LoVo (cell line): ENCODE data around the gene RBMS1.
"Not testable (repeated sequence)": the region's sequence is repeated elsewhere in the genome, so short reads cannot be mapped to it uniquely, and the experiment has no call there.

Source experiments
- DNase-seq: peaks from one replicate; pipeline ENCODE4 v3.0.0-alpha.2; 2016; ENCODE audit warnings: low spot score

RBMS1 gene

GRCh38 chr2:160433466-160434140, 60.0 kb downstream of the RBMS1 start:
- peak; percentile 73 for DNase-seq

- DNase-seq: peak; percentile 85
Measured at GRCh38 chr2:160432633-160433032, 61.0 kb downstream of the RBMS1 start.

GRCh38 chr2:160431441-160431840, 62.2 kb downstream of the RBMS1 start:
- no peak for DNase-seq

DNA sequence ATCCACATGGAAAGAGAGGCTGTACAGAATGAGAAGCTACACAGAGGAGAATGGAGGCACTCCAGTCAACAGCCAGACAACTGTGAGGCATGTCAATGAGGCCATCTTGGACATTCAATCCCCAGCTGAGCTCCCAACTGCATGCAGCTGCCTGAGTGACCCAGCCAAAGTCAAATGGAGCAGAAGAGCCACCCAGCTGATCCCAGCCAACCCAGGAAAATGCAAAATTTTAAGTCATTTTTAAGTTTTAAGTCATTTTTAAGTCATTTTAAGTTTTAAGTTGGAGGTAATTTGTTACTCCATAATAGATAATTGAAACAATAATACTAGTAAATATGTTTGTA, 63.6 kb downstream of the RBMS1 start:
- DNase-seq: no peak

- DNase-seq: peak; percentile 62
Measured at GRCh38 chr2:160429248-160430000, 64.2 kb downstream of the RBMS1 start.

- DNase-seq: no peak
Measured at GRCh38 chr2:160428405-160428763, 65.2 kb downstream of the RBMS1 start.

GRCh38 chr2:160427629-160428404, 65.8 kb downstream of the RBMS1 start:
- no peak for DNase-seq

DNA sequence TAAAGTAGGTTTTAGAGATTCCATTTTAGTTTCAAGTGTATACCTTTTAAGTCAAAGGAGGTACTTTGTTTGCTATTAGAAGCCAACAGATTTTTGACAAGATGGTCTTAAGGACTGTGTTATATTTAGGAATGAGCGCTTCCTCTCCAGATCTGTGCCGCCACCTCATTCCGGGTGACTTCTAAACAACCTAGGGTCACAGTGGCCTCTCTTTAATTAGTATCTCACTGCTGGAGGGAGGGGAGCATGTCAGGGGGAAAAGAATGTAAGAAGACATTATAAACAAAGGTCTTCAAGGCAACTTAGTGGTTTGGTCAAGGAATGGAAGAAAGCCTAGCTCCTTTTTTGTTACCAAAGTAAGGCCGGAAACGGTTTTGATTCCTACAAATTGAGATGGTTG, 67.0 kb downstream of the RBMS1 start:
- no peak for DNase-seq

- no peak for DNase-seq
Measured at GRCh38 chr2:160425434-160426151, 68.0 kb downstream of the RBMS1 start.

- no peak for DNase-seq
Measured at GRCh38 chr2:160423126-160423525, 70.5 kb downstream of the RBMS1 start.

DNA sequence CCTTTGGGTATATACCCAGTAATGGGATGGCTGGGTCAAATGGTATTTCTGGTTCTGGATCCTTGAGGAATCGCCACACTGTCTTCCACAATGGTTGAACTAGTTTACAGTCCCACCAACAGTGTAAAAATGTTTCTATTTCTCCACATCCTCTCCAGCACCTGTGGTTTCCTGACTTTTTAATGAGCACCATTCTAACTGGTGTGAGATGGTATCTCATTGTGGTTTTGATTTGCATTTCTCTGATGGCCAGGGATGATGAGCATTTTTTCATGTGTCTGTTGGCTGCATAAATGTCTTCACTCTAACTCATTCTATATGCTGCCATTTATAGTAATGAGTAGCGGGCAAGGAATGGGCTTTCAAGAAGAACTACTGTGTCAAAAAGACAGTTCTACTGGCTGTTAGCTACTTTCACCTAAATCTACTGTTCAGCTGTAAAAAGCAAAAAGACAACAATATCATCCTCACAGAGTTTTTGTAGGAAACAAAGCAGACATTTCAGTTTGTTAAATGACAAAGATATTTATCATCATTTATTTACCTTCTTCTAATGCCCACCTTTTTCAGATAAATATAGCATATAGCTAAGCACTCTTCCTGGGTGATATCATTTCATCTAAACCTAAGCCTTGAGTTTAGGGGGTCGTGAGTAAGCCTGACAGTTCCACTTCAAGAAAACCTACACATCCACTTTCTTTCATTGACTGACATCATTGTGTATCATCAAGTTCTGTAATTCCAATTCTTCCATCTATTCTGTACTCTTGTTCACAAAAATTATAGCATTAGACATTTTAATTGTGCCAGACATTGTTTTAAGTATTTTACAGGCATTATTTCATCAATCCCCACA, 71.7 kb downstream of the RBMS1 start:
- DNase-seq: not testable (repeated sequence)

DNA sequence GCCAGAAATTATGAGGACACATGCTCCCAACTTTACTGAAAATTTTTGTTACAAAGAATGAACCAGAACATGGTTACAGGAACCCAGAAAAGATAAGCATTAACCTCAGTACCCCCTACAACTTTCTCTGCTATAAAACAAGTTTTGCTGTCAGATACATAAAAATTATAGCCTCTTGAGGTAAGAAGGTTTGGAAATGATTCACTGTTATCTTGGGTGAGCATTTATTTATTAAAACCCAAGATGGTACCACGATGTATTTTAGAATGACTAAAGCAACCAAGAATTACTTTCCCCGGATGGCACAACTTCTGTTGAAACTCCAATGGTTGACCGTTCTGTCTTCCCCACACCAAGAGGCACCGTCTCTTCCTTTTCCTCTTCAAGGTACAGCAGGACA, 72.9 kb downstream of the RBMS1 start:
- DNase-seq: no peak

GRCh38 chr2:160419776-160420505, 73.7 kb downstream of the RBMS1 start:
- DNase-seq: no peak

- no peak for DNase-seq
Measured at GRCh38 chr2:160418853-160419252, 74.8 kb downstream of the RBMS1 start.

DNA sequence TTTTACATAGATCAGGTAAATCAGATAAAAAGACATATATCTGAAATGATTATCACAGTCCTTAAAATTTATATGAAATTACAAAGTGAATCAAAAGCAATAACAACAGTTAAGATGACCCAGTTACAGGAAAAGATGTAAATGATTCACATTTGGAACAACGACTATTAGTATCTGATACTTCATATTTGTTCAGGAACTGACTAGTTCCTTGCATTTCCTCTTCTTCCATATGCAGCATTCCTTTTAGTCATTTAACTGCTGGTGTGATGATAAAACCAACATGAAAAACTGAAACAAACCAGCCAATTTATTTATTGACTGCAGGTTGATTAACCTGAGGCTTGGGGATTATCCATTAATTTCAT, 75.2 kb downstream of the RBMS1 start:
- no peak for DNase-seq

GRCh38 chr2:160417745-160418397, 75.7 kb downstream of the RBMS1 start:
- no peak for DNase-seq

GRCh38 chr2:160415991-160416390, 77.6 kb downstream of the RBMS1 start:
- DNase-seq: no peak

- no peak for DNase-seq
Measured at GRCh38 chr2:160411955-160412354, 81.7 kb downstream of the RBMS1 start.

- DNase-seq: no peak
Measured at GRCh38 chr2:160411167-160411566, 82.4 kb downstream of the RBMS1 start.

- DNase-seq: no peak
Measured at GRCh38 chr2:160409480-160409879, 84.1 kb downstream of the RBMS1 start.

DNA sequence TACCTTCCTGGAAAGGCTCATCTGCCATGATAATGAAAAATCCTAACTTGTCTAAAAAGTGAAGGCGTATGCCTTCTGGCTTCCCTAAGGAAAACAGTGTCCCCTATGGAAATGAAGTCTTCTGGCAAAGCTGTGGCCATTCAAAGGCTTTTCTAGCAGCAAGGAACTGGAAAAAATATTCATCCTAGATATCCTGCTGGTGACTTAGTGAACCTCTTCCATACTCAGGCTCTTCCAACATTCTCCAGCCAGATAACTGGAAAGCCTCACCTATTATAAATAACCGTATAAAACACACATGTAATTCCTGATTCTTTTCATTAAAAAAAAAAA, 84.7 kb downstream of the RBMS1 start:
- DNase-seq: no peak
